PFSK-1 (cell line): ENCODE measurements around the gene PIP5KL1.

Experiments
- POLR2AphosphoS5 ChIP-seq: IDR thresholded peaks from 2 replicates; pipeline ENCODE4 v1.6.1; 2012; ENCODE audit warnings: low read depth, mild to moderate bottlenecking, control low read depth, low read length, moderate library complexity
- REST ChIP-seq, 2 experiments: IDR thresholded peaks; 2 replicates each; pipeline versions ENCODE4 v1.6.1 to v1.8.0; 2011 to 2012; ENCODE audit warnings: low read depth in 2 of 2, low read length in 2 of 2, control low read depth in 1 of 2, inconsistent platforms in 1 of 2, mild to moderate bottlenecking in 1 of 2, moderate library complexity in 1 of 2; ENCODE audit not compliant: insufficient read depth in 1 of 2

- TF ChIP-seq REST (IDR thresholded peaks at IDR 0.05; ENCODE audit: insufficient read depth in 1 of 2, low read depth in 2 of 2, low read length in 2 of 2) (no peak), POLR2AphosphoS5 (no peak)
These were observed 52.5 kb downstream of the PIP5KL1 start for GRCh38 chr9:127878001-127878651.
